ENCODE results near the gene CFI.

GRCh38 chr4:109815151-109816081 is 13.6 kb upstream of the CFI start, which contains the start of gene GAR1:
- TF ChIP-seq POLR2AphosphoS5 (IDR thresholded peaks at IDR 0.05; ENCODE audit: low read depth, low read length) (peak; percentile 65), TAF1 (IDR thresholded peaks at IDR 0.05; ENCODE audit: borderline replicate concordance, insufficient read depth, low read length) (peak; percentile 53; the same call in 1 of the 2 replicates)
- TF ChIP-seq, protein P1, sequence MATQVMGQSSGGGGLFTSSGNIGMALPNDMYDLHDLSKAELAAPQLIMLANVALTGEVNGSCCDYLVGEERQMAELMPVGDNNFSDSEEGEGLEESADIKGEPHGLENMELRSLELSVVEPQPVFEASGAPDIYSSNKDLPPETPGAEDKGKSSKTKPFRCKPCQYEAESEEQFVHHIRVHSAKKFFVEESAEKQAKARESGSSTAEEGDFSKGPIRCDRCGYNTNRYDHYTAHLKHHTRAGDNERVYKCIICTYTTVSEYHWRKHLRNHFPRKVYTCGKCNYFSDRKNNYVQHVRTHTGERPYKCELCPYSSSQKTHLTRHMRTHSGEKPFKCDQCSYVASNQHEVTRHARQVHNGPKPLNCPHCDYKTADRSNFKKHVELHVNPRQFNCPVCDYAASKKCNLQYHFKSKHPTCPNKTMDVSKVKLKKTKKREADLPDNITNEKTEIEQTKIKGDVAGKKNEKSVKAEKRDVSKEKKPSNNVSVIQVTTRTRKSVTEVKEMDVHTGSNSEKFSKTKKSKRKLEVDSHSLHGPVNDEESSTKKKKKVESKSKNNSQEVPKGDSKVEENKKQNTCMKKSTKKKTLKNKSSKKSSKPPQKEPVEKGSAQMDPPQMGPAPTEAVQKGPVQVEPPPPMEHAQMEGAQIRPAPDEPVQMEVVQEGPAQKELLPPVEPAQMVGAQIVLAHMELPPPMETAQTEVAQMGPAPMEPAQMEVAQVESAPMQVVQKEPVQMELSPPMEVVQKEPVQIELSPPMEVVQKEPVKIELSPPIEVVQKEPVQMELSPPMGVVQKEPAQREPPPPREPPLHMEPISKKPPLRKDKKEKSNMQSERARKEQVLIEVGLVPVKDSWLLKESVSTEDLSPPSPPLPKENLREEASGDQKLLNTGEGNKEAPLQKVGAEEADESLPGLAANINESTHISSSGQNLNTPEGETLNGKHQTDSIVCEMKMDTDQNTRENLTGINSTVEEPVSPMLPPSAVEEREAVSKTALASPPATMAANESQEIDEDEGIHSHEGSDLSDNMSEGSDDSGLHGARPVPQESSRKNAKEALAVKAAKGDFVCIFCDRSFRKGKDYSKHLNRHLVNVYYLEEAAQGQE (IDR thresholded peaks at IDR 0.05; ENCODE audit: insufficient read depth in 1 of 2, low read depth in 2 of 2, low read length in 2 of 2), result no peak

All from PFSK-1 (cell line).